EL (cell line): ENCODE results near the gene TAB2.
"Not testable (repeated sequence)": the region's sequence is repeated elsewhere in the genome, so short reads cannot be mapped to it uniquely, and the experiment has no call there.

Experiments
- DNase-seq: peaks from one replicate; pipeline ENCODE4 v3.0.0-alpha.2; 2016

TAB2 gene

DNA sequence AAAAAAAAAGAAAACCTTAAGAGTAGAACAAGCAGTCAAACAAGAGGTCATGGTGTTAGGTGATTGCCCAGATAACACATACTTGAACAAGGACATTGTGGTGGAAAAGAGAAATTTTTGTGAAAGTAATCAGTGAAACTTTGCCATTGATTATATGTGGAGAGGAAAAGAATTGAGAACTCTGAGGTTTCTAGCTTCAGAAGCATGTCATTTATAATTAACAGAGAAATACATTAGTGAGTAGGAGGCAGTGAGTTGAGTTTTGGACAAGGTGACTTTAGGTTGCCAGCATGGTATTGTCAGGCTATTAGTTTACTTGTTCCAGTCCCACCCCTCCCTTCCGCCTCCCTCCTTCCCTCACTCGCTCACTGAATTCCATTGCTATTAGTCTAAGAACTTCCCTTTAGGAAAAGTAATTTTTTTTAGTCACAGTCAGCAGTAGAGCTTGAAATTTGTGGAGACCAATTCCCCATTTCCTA lies 17.2 kb downstream of the TAB2 start:
- DNase-seq = peak; percentile 91

DNA sequence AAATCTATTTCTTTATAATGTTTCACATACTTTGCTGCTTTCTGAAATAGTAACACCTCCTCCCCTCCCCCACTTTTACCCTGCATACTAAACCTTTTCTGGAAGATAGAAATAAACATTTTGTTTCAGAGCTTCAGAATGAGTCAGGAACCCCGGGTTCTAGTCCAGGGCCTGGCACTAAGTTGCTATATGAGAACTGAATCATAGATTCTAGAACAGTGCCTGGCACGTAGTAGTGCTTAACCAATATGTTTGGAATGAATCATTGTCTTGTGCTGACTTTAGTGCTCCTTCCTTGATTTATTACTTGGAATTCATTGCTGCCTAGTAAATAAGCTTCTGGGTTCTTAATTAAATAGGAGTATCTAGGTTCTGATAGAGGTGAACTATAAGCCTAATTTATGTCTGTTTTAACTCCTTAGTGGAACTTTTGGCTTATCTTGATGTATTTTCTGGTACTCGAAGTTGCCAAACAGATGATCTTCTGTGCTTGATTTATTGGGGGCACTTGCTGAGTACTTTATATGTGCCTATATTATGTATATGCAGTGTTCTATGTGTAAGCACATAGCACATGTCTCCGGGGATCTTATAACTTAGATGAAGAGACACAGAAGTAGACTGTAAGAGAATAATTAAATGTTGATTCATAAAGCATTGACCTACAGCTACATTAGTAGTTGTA lies 18.6 kb downstream of the TAB2 start:
- peak; percentile 84 for DNase-seq

DNA sequence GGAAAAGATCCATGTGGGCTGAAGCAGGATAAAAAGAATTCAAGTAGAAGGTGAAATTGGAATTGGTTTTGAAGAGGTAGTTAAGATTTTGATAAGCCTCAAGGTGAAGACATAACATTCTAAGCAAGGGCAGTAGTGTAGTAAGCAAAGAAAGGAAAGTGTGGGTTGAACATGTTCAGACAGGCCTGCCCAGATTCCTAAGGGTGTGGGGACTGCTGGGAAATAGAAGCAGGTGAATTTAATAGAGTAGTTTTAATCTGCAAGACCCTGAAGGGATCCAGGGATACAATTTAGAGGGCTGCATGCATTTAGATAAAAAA lies 19.1 kb downstream of the TAB2 start:
- DNase-seq = no peak

DNA sequence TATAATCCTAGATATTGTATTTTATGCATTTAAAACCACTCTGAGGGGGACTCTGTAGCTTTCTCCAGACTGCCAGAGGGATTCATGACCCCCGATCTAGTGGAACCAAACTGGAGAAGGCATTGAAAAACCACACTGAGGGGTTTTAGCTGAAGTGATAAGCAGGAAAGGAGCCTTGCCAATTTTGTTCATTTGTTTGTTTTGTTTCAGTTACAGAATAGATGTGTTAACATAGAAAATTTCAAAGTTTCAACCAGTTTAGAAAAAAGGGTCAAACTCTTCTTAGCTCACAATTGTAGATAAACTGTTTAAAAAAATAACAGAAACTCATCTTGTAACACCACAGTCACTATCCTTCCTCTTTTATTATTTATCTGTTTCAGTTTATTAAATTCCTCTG lies 19.8 kb downstream of the TAB2 start:
- DNase-seq = no peak

DNA sequence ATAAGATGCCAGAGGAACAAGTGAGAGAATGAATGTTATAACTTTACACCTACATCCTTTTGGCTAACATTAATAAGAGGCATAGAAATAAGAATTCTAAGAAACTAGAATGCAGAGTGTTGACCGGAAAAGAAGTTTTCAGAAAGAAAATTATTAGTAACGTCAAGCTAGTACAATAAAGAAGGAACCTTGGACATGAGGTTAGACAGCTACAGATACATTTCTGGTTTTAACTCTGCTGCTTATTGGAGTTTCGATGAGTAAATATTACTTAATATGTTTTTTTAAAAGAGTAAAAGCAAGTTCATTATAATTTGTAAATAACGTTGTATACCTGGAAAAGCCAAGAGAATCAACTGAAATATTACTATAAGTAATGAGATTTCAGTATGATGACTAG lies 22.7 kb downstream of the TAB2 start:
- DNase-seq = no peak

DNA sequence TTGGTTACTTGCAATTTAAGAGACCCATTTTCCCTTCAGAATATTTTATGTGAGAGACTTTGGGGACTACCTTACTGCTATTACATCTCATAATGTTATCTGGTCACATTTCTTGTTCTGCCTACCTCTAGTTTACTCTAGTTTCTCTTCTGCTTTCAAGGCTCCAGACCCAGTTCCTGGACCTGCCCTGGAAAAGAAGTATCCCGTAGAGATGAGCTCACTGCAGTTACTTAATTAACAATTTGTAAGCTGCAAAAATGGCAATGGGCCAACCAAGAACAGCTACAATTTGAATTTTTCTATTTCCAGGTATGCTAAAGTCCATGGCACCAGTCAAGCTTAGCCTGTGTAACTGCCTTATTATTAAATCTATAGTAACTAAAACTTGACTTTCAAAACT lies 25.0 kb downstream of the TAB2 start:
- no peak for DNase-seq

DNA sequence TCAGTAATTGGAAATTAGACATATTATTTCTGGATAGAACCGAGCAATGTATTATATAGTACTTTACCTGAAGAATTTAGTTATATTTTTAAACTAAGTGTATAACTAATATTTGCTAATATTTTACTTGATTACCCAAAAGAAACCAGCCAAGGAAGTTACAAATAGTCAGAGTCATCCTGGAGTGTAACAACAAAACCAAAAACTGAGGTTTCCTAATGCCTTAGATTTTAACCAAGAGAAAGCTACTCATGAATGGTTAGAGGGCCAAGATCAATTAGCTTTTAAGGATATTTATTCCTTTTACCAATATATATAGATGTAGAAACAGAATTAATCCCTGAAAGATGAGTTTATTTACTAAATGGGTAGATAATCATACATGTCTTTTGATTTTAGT lies 26.0 kb downstream of the TAB2 start:
- no peak for DNase-seq

DNA sequence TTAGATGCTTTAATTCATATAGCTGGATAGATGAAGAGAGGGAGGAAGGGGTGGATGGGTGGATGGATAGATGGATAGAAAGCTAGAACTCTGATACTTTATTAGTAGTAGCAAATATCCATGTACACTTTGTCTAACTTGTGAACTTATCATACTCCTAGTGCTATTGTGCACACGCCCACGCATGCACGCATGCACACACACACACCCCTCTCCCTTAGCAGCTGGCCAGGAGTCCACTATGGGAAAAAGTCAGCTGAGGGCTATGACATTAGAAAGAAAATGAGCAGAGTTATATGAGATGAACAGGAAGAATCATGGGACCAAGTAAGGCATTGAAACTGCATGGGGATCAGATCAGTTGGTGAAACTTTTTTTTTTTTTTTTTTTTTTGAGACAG lies 28.6 kb downstream of the TAB2 start:
- no peak for DNase-seq

DNA sequence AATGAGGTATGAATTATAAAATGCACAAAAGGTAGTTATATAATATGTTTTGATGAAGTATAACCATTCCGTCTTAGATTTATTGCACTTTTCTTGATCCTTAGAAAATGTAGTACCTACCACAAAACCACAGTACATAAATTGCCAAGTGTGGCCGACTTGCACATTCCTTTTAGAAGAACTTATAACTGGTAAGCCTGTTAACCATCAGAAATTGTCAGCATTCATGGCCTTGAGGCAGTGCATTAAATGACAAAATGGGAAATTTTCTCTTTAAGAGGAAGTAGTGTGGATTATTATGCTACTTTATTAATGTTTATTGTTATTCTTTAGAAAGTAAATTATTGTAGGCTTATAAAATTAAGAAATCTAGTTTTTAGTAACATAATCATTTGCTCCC lies 29.6 kb downstream of the TAB2 start:
- DNase-seq = peak; percentile 19

DNA sequence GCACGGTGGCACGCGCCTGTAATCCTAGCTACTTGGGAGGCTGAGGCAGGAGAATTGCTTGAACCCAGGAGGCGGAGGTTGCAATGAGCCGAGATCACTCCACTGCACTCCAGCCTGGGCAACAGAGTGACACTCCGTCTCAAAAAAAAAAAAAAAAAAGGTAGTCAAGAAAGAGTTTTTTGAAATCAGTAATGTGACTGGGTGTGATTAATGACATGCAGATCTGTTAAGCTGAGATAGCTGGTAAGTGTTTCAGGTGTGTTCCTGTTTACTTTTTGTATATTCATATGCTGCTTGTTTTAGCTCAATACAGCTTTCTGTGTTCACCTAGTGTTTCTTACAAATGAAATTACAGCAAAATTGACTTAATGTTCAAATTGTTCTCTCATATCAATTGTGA lies 31.8 kb downstream of the TAB2 start:
- not testable (repeated sequence) for DNase-seq

DNA sequence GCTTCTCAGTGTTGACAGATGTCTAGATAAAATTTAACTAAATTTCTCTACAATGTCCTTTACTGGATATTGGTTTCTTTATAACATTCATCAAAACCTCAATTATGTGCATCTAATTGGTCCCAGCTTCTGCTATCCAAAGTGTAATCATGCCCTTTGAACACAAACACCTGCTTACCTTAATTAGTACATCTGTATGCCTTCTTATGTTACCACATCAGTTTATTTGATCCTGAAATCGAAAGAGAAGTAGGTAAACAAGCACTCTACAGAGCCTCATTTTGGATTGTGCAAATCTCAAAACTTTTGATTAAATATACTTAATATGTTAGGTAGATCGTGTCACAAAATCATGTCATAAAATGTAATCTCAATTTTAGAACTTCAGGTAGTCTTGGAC lies 36.5 kb downstream of the TAB2 start:
- DNase-seq = no peak

DNA sequence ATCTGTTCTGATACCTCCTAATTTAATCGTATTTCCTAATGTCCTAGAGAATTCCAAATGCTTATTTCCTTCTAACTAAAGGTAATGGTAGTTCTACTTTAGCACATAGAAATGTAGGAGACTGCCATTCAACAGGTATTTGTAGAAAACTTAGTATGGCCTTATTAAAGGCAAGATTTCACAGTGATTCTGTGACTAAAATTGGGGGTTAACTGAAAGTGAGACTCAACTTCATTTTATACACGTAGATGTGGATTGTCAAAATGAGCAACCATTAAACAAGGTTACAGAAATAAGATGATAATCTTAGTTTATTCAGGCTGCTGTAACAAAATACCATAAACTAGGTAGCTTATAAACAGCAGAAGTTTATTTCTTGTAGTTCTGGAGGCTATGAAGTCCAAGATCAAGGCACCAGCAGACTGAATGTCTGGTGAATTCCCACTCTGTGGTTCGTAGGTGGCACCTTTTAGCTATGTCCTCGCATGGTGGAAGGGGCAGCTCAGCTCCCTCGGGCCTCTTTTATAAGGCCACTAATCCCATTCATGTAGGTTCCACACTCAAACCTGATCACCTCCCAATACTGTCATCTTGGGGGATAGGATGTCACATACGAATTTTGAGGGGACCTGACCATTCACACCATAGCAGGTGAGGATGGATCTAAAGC lies 38.7 kb downstream of the TAB2 start:
- no peak for DNase-seq

DNA sequence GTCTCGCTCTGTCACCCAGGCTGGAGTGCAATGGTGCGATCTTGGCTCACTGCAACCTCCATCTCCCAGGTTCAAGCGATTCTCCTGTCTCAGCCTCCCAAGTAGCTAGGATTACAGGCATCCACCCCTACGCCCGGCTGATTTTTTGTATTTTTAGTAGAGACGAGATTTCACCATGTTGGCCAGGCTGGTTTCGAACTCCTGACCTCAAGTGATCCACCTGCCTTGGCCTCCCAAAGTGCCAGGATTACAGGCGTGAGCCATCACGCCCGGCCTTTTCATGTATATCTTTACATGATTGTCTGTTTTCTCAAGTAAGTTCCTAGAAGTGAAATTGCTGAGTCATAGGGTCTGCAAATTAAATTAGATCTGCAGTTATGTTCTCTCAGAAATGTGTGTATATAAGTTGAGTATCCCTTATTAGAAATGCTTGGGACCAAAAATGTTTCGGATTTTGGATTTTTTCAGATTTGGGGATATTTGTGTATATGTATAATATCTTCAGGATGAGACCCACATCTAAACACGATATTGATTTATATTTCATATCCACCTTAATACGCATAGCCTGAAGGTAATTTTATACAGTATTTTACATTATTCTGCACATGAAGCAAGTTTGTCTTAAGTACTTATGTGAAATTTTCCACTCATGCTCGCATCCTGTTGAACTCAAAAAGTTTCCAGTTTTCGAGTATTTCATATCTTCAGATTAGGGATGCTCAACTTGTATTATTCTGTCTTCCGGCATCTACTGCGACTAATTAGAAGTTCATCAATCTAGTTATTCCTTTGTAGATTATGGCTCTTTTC lies 40.4 kb downstream of the TAB2 start:
- DNase-seq = no peak

DNA sequence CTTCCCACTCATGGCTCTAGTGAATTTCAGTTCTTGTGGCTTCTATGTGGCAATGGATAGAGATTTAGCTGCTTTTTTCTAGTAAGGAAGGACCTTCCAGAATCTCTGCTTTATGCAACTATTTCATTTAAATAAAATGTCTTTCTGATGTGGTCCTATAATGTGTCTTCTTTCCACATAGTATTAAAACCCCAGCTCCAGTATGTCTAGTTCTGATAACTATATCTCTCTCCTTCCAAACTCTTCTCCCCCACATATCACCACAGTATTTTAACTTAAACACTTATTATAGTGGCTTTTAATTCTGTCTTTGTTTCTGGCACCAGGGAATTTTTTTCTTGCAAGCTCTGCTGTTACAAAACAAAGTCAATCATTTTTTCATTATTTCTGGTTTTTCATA lies 41.9 kb downstream of the TAB2 start:
- DNase-seq = no peak

DNA sequence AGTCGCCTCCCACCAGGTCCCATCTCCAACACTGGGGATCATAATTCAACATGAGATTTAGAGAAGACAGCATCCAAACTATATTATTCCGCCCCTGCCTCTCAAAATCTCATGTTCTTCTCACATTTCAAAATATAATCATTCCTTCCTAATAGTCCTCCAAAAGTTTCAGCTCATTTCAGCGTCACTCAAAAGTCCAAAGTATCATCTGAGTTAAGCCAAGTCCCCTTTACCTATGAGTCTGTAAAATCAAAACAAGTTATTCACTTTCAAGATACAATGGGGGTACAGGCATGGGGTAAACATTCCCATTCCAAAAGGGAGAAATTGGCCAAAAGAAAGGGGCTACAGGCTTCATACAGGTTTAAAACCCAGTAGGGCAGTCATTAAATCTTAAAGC lies 43.0 kb downstream of the TAB2 start:
- DNase-seq = no peak

DNA sequence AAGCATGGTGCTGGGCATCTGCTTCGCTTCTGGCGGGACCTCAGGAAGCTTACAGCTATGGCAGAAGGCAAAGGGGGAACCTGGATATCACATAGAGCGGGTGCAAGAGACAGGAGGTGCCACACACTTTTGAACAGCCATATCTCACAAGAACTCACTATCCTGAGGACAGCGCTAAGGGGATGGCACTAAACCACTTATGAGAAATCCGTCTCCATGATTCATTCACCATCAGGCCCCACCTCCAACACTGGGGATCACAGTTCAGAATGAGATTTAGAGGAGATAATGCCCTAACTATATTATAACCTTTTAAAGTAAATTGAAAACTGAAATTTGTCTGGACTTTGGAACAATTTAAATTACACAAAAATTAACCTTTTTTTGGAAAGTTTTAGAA lies 44.8 kb downstream of the TAB2 start:
- DNase-seq = no peak

DNA sequence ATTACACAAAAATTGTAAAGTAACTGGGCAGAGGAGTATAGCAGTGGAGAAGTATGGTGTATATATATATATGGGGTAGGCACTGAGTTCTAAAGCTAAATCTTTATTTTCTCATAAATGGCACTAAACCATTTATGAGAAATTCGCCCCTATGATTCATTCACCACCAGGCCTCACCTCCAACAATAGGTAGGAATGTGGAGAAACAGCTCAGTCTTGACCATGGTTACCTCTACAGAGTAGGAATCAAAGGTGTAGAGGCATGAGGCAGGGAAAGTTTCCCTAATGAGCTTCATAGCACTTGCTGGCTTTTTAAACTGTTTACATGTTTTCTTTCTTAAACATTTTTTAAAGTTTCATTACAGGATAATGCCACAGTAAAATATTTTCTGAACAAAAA lies 45.6 kb downstream of the TAB2 start:
- no peak for DNase-seq

DNA sequence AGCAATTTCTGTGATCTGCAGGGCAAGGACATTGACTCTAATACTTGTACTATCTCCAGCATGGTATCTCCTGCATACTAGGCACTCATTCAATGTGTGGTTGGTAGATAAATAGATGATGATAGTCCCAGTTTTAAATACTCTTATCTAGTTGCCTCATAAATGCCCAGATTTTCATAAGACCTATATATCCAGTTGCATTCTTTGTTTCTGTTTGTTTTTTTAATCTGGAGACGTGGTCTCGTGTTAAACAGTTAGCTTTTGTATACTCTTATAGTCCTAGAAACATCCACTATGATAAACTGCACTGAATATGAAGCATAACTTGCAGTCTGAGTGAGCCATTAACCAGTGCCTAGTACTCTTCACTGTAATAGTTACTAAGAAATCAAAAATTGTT lies 47.0 kb downstream of the TAB2 start:
- no peak for DNase-seq

DNA sequence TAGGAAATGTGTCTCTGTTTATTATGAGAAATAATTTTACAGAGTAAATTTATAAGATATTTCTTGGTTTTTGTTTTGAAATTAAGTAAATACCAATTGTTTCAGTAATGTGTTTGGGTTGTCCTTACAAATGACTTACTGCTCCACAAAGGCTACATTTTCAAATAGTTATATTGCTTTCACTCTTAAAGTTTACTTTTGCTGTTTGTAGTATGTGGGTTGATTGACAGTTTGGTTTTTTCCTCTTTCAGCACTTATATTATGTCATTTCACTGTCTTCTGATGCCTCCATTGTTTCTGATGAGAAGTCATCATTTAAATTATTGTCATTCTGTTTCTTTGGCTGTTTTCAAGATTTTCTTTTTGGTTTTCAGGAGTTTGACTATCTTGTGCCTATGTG lies 47.7 kb downstream of the TAB2 start:
- DNase-seq = no peak

DNA sequence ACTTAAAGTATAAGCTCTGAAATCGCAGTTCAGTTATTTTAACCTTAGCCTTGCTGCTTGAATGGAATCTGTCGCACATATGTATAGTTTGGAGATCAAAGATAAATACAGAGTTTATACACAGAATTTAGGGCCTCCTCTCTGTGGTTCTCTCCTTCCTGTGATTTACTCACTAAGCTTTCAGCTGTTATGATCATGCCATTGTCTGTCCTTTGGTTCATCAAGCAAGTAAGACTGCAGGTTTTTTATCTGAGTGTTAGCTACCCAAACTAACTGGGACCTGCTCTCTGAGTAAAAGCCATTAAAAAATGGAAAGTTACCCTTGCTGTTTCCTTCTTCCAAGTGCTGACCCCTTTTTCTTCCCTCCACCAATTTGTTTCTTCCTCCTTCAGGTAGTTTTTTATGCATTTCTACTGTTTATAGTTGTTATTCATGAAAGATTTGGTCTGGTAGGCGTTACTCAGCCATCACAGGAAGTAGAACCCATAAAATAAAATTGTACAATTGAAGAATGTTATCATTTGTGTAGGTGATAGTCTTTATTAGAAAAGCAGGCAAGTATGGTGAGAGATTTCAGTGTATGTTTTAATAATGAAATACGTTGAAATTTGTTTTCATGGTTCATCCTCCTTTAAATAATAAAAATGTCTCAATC lies 48.9 kb downstream of the TAB2 start:
- DNase-seq = no peak

DNA sequence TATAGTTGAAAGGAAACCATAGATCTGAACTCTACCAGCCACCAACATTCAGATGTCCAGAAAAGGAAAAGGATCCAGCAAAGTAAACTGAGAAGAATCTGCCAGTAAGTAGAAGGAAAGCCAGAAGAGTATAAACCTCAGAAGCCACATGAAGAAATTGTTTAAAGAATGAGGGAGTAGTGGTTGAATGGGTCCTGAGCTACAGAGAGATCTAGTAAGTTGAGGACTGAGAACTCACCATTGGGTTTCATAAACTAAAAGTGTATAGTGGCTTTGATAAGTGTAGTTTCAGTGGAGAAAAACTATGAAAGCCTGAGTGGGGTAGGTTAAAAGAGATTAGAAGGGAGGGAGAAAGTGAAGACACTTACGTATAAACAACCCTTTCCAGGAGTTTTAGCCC lies 50.6 kb downstream of the TAB2 start:
- DNase-seq = no peak

DNA sequence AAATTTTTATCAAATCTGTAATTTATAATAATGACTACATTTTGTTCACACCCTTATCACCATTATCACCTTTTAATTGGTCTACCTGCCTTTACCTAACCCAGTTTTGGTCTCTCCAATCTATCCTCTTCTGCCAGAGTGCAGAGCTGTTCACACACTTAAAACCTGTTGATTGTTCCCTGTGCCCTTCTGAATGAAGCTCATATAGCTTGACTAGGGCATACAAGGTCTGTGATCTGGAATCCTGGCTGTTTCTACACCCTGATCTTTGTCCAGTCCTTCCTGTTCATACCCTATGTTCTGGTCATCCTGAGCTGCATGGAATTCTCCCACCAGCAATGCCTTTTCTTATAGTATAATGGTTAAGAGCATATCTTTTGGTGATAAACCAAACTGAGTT lies 53.6 kb downstream of the TAB2 start:
- no peak for DNase-seq

DNA sequence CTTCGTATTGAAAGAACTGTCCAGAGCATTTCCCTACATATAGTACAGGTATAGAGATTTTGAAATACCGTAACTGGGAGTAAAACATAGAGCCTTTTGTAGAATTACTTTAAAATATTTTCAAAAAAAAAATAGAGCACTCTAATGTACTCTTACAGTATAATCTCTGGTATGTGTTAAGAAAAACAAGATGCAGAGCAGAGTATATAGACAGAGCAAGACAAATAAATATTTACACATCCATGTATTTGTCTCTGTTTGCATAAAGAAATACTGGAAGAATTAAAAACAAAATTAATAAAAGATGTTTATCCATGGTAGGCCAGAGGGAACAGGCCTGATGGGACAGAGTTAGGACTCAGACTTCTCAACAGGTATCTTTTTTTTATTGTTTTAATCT lies 54.5 kb downstream of the TAB2 start:
- no peak for DNase-seq

DNA sequence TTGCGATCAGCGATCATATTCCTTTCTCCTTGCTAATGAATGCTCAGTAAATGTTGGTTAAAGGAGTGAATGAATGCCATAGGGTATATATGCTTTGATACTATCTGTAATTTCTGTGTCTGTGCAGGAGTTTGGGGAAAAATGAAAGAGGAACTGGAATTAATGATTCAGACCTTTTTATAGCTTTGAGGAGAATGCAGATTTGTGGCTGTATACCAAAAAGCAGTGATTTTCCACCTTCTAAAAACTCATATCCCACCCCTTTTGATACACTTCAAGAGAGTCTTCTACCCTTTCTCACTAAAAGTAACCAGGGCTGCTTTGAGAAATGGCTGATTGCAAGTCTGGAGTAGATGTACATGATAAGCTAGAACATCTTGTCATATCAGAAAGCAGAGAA lies 56.0 kb downstream of the TAB2 start:
- DNase-seq = no peak
